GM18951 (cell line): ENCODE data around the gene SETX.

Experiments used
- POLR2A ChIP-seq: IDR thresholded peaks from 4 replicates; pipeline ENCODE4 v1.6.1; 2011; ENCODE audit warnings: mild to moderate bottlenecking; ENCODE audit not compliant: insufficient read length, insufficient read depth; ENCODE audit errors: extremely low read depth
- in situ Hi-C: fragments of 300-500 bp; cut with MboI; formaldehyde crosslinking; loops from one replicate; pipeline ENCODE4 v1.12.0; 2022; ENCODE audit warnings: low sequenced_read_pairs, mixed read lengths, inconsistent platforms; ENCODE audit not compliant: unreplicated experiment

SETX gene

GRCh38 chr9:132228062-132228461, 126.7 kb downstream of the SETX start:
- in situ Hi-C loops: no loop called here
- no peak for TF ChIP-seq POLR2A

DNA sequence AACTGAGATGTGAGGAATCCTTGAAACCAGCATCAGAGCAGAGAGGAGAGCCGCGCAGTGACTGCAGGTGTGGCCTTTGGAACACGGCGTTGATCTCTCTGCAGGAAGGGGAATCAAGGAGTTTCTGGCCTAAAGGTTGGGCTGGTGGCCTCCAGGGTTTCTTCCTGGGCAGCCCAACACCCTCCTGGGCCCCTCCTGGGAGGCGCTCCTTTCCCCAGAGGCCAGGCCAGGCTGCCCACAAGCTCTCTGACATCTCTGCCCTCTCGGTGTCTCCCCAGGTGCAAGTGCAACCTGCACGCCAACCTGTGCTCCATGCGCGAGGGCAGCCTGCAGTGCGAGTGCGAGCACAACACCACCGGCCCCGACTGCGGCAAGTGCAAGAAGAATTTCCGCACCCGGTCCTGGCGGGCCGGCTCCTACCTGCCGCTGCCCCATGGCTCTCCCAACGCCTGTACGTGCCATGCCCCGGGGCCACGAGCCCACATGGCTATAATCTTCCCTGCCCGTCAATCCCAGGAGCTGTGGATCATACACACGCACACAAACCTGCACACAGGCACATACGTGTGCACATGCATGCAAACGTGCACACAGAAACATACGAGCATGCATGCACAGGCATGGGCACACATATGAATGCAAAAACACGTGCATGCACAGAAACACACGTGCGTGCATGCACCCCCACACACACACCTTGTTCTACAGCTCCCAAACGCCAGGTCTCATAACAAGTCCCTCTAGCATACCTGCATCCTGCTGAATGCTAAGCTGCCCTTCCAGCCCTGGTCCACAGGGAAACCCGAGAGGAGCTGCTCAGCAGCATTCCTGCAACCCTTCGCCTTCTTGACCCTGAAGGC, 128.0 kb downstream of the SETX start:
- in situ Hi-C loops: no loop called here

GRCh38 chr9:132224645-132225044, 130.1 kb downstream of the SETX start:
- in situ Hi-C loops: no loop called here
- no peak for TF ChIP-seq POLR2A

More for the DNA sequence above, 128.0 kb downstream of the SETX start:
- TF ChIP-seq POLR2A: no peak

DNA sequence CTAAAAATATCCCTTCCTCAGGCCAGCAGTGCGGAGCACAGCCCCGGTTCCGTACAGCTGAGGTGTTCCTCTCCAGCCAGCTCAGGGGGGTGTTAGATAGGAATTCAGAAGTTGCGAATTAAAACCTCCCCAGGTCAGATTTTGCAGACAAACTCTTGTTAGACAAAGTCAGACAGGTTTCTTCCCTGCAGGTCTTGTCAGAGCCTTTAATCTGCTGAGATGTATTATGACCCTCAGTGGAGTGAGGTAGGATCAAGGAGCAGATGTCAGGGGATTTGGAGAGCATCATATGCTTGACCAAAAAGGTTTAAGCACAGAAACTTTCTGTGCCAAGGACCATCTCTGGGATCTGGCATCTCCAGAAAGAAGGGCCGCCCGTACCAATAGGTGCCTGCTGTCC, 132.8 kb downstream of the SETX start:
- no peak for TF ChIP-seq POLR2A
- in situ Hi-C loops: no loop called here

- in situ Hi-C loops: no loop called here
- TF ChIP-seq POLR2A: no peak
Measured at GRCh38 chr9:132218208-132218607, 136.6 kb downstream of the SETX start.

DNA sequence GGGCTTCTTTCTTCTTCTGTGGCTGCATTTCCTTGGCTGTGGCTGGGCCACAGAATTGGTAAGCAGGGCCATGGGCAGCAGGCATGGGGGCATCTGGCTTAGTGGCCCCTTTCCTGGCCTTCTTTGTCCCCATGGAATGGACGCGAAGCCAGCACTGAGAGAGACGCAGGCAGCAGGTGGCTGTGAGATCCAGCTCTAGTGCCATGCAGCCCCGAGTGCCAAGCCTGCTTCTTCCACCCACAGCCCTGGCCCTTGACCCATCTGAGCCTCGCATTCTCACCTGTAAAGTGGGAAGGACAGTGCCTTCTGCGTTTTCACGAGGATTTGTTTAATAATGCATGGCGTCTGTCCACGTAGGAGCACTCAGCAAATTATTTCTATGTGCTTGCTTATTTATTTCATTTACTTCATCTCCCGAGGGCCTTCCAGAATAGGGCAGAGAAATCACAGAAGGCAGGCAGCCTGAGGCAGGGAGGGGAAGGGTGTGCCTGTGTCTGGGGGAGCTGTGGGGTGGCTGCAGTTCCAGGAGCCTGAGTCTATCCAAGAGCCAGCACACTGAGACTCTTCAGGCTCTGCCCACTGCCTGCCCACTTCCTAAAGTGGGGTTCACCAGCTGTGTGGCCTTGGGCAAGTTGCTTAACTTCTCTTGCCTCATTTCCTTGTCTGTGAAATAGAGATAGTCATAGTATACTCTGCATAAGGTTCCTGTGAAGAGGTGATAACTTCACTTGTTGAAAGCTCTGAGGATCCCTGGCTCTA, 137.7 kb downstream of the SETX start:
- in situ Hi-C loops: no loop called here
- no peak for TF ChIP-seq POLR2A

DNA sequence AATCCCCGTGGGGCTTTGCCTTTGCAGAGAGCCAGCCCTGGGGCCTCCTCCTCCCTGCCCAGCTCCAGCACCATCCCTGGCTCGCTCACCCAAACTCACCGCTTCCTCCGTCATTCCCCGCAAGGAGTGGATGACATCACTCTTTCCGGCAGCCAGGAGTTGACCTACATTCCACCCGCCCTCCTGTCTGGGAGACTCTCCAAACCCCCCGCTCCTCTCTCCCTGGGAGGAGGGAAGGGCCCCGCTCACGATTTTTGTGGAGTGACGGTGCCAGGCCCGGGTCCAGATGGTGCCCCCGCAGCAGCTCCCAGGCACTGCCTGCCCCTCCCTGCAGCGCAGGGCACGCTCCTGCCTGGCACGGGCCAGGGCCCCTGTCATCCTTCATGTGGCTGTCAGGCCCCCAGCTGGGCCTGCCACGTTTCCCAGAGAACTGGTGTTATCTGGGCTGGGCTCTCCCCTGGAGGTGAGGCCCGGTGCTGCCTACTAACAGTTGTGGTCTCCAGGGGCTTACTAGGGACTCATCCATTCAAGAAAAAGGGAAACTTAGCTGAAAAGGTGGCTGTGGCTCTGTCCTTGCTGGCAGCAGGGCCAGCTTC, 140.7 kb downstream of the SETX start:
- in situ Hi-C loops: no loop called here
- no peak for TF ChIP-seq POLR2A

DNA sequence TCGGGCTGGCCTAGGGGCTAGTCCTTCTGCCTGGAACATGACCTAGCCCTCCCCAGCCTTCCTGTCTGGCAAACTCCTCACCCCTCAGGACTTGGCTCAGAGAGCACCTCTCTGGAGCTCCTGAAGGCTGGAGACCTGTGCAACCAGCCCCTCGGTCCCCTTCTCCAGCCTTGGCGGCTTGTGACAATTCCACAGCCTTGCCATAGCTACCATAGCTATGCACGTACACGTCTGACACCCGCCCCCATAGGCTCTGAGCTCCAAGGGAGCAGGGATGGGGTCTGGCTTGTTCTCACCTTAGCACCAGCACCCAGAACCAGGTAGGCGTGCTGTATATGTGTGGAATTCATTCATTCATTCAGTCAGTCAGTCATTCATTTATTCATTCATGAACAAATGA, 143.2 kb downstream of the SETX start:
- TF ChIP-seq POLR2A: no peak
- in situ Hi-C loops: no loop called here
